Measurements from ENCODE around the gene COL6A6.
"Not testable (repeated sequence)": the region's sequence is repeated elsewhere in the genome, so short reads cannot be mapped to it uniquely, and the experiment has no call there.

COL6A6 gene

GRCh38 chr3:130533247-130533646 is 16.3 kb downstream of the COL6A6 start:
- no peak for DNase-seq

- DNase-seq, result no peak
Measured at GRCh38 chr3:130537673-130538304, 20.8 kb downstream of the COL6A6 start.

- no peak for DNase-seq
Measured at GRCh38 chr3:130539005-130539404, 22.0 kb downstream of the COL6A6 start.

DNA sequence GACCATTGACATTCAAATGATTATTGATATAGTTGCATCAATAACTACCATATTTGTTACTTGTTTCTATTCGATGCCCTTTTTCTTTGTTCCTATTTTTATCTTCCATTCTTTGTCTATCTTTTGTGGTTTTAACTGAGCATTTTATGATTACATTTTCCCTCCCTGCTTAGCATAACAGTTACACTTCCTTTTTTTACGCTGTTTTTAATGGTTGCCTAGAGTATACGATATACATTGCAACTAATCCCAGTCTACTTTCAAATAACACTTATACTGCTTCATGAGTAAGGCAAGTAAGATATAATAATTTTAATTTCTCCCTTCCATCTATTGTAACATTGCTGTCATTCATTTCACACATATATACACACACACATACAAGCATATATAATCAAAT is 26.3 kb downstream of the COL6A6 start:
- DNase-seq, result no peak

- no peak for DNase-seq
Measured at GRCh38 chr3:130546920-130547679, 30.1 kb downstream of the COL6A6 start.

GRCh38 chr3:130547680-130548065 is 30.7 kb downstream of the COL6A6 start:
- DNase-seq, result not testable (repeated sequence)

- no peak for DNase-seq
Measured at GRCh38 chr3:130548356-130548755, 31.4 kb downstream of the COL6A6 start.

DNA sequence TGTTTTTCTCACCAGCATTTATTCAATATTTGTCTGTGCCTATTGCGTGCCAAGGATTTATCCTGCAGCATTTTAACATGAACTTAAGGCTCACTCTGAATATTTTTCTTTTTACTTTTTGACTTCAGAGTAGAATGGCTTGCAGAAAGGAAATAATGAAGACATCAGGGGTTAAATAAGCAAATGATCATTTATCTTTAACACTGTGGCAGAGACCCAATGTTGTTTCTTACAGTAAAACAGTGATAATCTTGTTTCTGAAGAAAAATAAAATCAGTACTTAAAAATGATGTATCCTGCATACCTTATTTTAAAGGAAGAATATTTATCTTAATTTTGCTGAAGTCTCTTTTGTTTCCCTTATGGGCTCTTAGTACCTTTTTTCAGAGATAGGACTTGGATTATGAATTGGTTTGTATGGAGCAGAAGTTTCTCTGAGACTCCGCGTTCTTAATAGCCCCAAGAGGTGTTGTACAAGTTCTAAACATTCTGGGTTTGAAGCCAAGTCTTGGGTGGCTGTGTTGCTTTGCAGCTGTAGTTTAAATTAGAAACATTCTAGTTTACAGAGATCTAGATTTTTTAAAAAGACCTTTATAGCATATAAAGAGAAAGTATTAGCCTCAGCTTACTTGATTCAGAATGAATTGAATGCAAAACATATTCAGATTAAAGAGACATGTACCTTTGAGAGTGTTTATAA is 40.5 kb downstream of the COL6A6 start:
- no peak for DNase-seq

DNA sequence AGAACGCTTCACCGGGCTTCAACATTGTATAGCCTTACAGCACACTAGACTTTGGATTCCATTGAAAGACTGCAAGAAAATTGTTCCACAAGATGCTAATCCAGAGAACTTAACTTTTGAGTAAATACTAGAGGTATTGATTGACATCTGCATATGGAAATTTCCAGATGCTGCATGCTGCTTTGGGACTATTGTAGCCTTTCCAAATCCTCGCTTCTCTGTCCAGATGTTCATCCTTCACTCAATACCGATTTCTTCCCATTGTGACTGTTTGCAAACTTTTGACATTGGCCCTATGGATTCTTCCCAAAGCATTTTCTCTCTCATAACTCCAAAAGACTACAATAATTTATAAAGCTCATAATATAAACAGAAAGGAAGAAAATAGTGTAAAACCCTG is 41.4 kb downstream of the COL6A6 start:
- no peak for DNase-seq

DNA sequence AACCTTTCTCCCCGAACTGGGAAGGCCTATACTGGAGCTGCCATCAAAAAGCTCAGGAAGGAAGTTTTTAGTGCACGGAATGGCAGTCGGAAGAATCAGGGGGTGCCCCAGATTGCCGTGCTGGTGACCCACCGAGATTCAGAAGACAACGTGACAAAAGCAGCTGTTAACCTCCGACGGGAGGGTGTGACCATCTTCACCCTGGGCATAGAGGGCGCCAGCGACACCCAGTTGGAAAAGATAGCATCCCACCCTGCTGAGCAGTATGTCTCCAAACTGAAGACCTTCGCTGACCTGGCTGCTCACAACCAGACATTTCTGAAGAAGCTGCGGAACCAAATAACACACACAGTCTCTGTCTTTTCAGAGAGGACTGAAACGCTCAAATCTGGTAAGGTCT is 48.2 kb downstream of the COL6A6 start:
- DNase-seq, result no peak
